ENCODE data around the gene PCTP.

PCTP gene

GRCh38 chr17:55757659-55758058 is 6.8 kb downstream of the PCTP start:
- no peak for DNase-seq (ENCODE audit: low read depth)

DNA sequence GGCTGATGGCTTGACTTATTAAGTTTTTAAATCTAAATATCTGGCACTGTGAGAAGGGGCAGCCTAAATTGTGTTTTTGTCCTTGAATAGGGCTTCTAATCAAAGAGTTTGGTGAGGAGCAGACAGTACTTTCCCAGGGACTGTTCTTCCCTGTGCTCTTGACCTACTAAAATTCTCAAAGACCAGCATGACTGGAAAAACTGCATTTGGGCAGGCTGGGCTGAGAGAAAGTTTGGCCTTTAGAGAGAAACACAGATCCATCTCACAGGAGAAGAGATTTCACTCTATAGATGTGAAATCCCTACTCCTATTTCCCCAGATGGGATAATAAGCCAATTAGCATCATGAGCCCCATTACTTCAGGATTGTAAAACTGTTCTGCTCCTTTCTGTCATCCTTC is 7.3 kb downstream of the PCTP start:
- no peak for DNase-seq (ENCODE audit: low read depth)

GRCh38 chr17:55760643-55761355 is 9.9 kb downstream of the PCTP start:
- DNase-seq (ENCODE audit: low read depth) = no peak

GRCh38 chr17:55762086-55762858 is 11.4 kb downstream of the PCTP start:
- no peak for DNase-seq (ENCODE audit: low read depth)

- DNase-seq (ENCODE audit: low read depth) = no peak
Measured at GRCh38 chr17:55763856-55764255, 13.0 kb downstream of the PCTP start.

GRCh38 chr17:55764610-55765009 is 13.8 kb downstream of the PCTP start:
- no peak for DNase-seq (ENCODE audit: low read depth)

GRCh38 chr17:55765472-55765871 is 14.6 kb downstream of the PCTP start:
- no peak for DNase-seq (ENCODE audit: low read depth)

- no peak for DNase-seq (ENCODE audit: low read depth)
Measured at GRCh38 chr17:55768936-55769624, 18.2 kb downstream of the PCTP start.

- DNase-seq (ENCODE audit: low read depth) = peak; percentile 44
Measured at GRCh38 chr17:55769625-55770000, 18.8 kb downstream of the PCTP start.

DNA sequence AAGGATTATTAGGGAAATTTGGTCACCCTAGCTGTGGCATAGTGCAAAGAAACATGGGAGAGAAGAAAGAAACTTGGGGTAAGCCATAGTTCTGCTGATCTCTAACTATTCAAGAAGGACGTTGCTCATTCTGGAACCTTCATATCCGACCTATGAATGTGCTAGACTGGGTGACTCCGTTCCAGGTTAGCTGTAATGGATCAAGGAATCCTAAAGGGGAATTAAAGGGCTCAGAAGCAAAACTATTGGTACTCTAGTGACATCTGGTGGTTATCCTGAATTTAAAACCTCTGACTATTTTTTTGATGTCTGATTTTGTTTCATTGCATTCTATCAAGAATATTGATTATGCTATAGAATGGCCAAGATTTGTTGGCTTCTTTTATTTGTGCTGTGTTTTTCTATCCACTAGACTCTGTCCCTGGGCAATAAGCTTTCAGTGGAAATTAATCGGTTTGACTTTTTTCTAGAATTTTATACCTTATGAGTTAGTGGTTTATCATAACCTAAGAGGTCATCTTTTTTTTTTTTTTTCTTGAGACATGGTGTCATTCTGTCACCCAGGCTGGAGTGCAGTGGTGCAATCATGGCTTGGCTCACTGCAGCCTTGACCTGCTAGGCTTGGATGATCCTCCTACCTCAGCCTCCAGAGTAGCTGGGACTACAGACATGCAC is 19.5 kb downstream of the PCTP start:
- peak; percentile 29 for DNase-seq (ENCODE audit: low read depth)

DNA sequence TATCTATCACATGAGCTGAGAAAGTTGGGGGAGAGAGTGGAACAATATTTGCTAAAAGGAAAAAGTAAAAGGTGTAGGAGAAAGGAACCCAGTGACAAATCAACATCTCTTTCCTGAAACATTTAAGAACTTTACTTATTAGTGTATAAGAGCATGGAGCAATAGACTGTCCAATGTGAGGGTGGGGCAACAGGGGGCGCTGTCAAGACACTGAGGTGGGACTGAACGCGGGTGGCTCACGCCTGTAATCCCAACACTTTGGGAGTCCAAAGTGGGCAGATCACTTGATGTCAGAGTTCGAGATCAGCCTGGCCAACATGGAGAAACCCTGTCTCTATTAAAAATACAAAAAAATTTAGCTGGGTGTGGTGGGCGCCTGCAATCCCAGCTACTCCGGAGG is 21.2 kb downstream of the PCTP start:
- no peak for DNase-seq (ENCODE audit: low read depth)

- DNase-seq (ENCODE audit: low read depth) = no peak
Measured at GRCh38 chr17:55773671-55774070, 22.8 kb downstream of the PCTP start.

DNA sequence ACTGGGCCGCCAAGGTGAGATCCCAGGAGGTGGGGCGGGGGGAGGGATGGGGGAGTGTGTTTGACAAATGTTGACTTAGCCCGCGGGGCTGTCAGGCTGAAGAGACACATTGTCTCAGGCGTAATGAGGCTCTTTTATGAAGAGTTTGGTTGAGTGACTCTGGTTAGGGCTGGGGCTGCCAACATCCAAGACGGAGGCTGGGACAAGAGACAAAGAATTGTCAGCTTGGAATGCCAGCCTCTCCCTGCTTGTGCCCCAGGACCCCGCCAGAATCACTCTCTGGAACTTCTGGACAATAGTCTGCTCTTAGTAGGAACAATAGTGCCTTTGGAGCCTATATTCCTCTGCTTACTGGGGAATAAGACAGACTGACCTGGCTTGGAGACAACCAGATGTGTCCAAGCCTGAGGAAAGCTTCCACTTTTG is 24.0 kb downstream of the PCTP start:
- no peak for DNase-seq (ENCODE audit: low read depth)

GRCh38 chr17:55776271-55776670 is 25.4 kb downstream of the PCTP start:
- DNase-seq (ENCODE audit: low read depth) = no peak

- no peak for DNase-seq (ENCODE audit: low read depth)
Measured at GRCh38 chr17:55777471-55777971, 26.7 kb downstream of the PCTP start.

GRCh38 chr17:55778389-55779118 is 27.7 kb downstream of the PCTP start:
- no peak for DNase-seq (ENCODE audit: low read depth)

DNA sequence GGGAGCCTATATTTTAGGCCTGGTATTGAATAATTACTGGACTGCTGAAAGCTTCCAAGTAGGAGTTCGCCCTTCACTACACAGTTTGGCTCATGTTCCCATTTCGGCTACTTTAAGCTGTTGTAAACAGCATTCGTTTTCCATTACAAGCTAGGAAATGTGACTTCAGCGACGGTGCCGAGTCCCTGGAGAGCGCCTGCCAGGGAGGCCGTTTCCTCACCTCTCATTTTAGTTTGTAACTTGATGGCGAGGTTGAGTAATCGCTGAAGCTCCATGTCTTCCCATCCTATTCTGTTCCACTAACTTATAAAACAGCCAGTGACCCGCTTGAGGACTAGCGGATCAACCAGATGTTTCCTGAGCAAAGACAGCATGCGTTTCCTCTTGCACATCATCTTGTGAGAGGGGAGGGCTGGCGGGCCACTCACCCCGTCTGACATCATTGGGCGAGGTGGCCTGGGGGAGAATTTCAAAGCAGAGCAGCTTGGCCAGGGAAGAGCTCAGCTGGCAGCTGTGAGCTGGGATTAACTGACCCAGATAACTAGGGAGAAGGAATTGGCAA is 32.9 kb downstream of the PCTP start:
- no peak for DNase-seq (ENCODE audit: low read depth)

DNA sequence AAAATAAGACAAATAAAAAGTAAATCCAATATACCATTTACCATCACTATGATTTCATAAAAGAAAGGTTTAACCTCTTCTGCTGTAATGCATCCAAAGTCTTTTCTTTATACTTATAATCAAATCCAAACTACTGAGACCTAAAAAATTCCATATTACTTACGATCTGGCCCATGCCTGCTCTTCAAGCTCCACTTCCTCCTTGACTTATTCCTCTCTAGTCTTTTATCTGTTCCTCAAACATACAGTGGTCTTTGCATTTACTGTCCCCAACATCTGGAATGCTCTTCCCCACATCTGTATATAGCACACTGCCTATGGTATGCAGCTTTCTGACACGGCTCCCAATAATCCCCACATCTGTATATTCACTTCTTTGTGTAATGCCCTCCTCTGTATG is 33.8 kb downstream of the PCTP start:
- DNase-seq (ENCODE audit: low read depth) = no peak

DNA sequence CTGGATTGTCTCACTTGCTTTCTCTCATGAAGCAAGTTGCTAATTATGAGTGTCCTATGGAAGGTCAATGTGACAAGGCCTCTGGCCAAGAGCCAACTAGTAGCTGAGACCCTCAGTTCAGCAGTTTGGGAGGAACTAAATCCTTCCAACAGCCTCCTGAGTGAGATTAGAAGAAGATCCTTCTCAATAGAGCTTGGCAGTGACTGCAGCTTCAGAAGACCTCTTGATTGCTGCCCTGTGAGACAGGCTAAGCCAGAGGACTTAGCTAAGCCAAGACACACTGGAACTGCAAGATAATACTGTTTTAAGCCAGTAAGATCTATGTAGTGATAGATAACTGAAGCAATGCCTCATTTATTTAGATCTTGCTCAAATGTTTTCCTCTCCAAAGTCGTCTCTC is 34.3 kb downstream of the PCTP start:
- DNase-seq (ENCODE audit: low read depth) = no peak

DNA sequence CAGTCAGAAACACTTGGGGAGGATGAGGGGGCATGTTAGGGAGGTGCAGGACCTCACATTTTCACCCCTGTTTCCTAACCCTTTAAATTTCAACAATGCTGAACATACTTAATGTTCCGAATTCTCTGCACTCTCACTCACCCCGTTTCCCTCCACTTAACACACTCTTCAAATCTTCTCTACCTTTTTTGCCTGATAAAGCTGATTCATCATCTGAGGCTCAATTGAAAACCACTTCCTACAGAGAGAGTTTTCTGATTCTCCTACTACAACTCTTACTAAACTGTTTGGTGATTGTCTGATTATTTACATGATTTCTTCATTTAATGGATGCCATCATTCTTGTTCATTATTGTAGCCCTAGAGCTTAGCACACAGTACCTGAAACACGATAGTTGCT is 42.4 kb downstream of the PCTP start:
- no peak for DNase-seq (ENCODE audit: low read depth)

DNA sequence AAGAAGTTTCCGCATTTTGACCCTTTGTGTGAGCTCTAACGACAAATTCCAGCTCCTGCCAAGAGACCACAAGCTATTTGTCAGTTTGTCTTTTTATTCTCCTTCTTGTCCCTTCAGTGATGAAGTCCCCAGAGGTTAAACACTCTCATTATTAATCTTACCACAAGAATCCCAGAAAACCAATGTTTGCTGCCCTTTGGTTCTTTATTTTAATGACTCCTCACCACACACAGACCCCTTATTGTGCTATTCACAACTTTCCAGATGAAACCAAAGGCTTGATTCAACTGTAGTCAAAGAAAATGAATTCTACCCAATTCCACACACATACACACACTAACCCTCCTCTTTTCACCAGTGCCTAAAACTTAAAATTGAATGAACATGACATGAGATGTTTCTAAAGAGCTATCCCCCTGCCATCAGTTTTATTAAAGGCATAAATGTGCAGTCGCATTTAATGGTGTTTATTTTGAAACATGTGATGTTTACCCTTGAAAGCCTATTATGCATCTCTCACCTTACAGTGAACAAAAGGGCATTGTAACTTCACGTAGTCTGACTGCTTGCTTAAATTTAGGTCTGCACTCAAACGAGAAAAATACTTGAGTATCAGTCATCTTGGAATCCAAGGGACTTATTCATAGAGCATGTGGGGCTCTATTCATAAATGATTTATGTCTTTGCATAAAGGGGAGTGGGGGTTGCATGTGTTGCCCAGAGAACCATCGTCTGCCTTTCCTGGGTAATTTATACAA is 44.1 kb downstream of the PCTP start:
- no peak for DNase-seq (ENCODE audit: low read depth)

Data from HS-5 (cell line).